Left ventricle myocardium inferior (tissue), 1 donor: Measurements from ENCODE around the gene CDC42BPG. TPM values are rescaled to one million over a fixed set of nuclear protein-coding genes. Genes with fewer than 3 reads are reported as not detected.

Experiments
- DNase-seq: peaks from one replicate; pipeline ENCODE4 v3.0.0-alpha.2; 2020
- H3K27ac ChIP-seq: fragments of 200-600 bp; replicated peaks from 2 replicates; pipeline ENCODE4 v1.8.0; 2021
- H3K27me3 ChIP-seq: fragments of 200-600 bp; 2 replicates; pipeline ENCODE4 v1.8.0; 2021; ENCODE audit warnings: low read depth
- H3K36me3 ChIP-seq: fragments of 200-600 bp; 2 replicates; pipeline ENCODE4 v1.8.0; 2021
- H3K4me1 ChIP-seq: fragments of 200-600 bp; 2 replicates; pipeline ENCODE4 v1.8.0; 2021
- H3K4me3 ChIP-seq: fragments of 200-600 bp; 2 replicates; pipeline ENCODE4 v1.8.0; 2021; ENCODE audit warnings: mild to moderate bottlenecking, moderate library complexity
- H3K9me3 ChIP-seq: fragments of 200-600 bp; replicated peaks from 2 replicates; pipeline ENCODE4 v1.8.0; 2021
- CTCF ChIP-seq: fragments of 200-600 bp; IDR thresholded peaks from 2 replicates; pipeline ENCODE4 v1.8.0; 2021; ENCODE audit warnings: antibody characterized with exemption, mild to moderate bottlenecking, borderline replicate concordance
- intact Hi-C: fragments of 100-400 bp; cut with micrococcal nuclease; formaldehyde crosslinking; loops from one replicate; pipeline ENCODE4 v1.11.0; 2022
- total RNA-seq: library from RNA; stranded (reverse); fragmentation: NEBNext Ultra II Directional; extraction: Animal tissue kit (Norgen Biotek cat#: 25700); gene quantifications from one replicate; pipeline ENCODE4 v1.2.1, GENCODE V29; 2021
- donor health status: DM: no; HTN: yes; CAD: no; lungs with severe emphysema.

Gene CDC42BPG
- total RNA-seq, 1 donor from 2014 or later, result 1.1 TPM

GRCh38 chr11:64864473-64865285 is 20.2 kb upstream of the CDC42BPG start:
- DNase-seq, result peak; percentile 75
- peaks cover 14% of the 10 kb centered on the region for H3K36me3 ChIP-seq
- H3K27ac ChIP-seq, result peak overlapping the region; percentile 93
- no peaks in the 10 kb centered on the region for H3K27me3 ChIP-seq
- no peak for TF ChIP-seq CTCF
- H3K9me3 ChIP-seq, result no peaks in the 10 kb centered on the region
- intact Hi-C loops, result no loop called here
- peak overlapping the region; percentile 49 for H3K4me3 ChIP-seq
- H3K4me1 ChIP-seq, result peaks cover 100% of the 10 kb centered on the region

- Histone ChIP-seq H3K36me3 (peaks cover 20% of the 10 kb centered on the region), H3K27ac (peak overlapping the region; percentile 93), H3K4me1 (peaks cover 100% of the 10 kb centered on the region), H3K9me3 (no peaks in the 10 kb centered on the region), H3K4me3 (peak overlapping the region; percentile 49), H3K27me3 (no peaks in the 10 kb centered on the region)
- DNase-seq, result no peak
- no peak for TF ChIP-seq CTCF
- intact Hi-C loops, result no loop called here
These were observed 19.7 kb upstream of the CDC42BPG start for GRCh38 chr11:64864135-64864472.

- intact Hi-C loops, result no loop called here
- H3K9me3 ChIP-seq, result no peaks in the 10 kb centered on the region
- no peak for DNase-seq
- peaks cover 100% of the 10 kb centered on the region for H3K4me1 ChIP-seq
- peak overlapping the region; percentile 93 for H3K27ac ChIP-seq
- H3K27me3 ChIP-seq, result no peaks in the 10 kb centered on the region
- H3K4me3 ChIP-seq, result peak overlapping the region; percentile 49
- no peak for TF ChIP-seq CTCF
- H3K36me3 ChIP-seq, result peaks cover 25% of the 10 kb centered on the region
These were observed 19.1 kb upstream of the CDC42BPG start for GRCh38 chr11:64863391-64864060.

- peaks cover 100% of the 10 kb centered on the region for H3K4me1 ChIP-seq
- no peaks in the 10 kb centered on the region for H3K9me3 ChIP-seq
- peak; percentile 77 for DNase-seq
- intact Hi-C loops, result no loop called here
- H3K36me3 ChIP-seq, result peaks cover 26% of the 10 kb centered on the region
- H3K27ac ChIP-seq, result peak overlapping the region; percentile 93
- H3K4me3 ChIP-seq, result peak overlapping the region; percentile 49
- no peak for TF ChIP-seq CTCF
- no peaks in the 10 kb centered on the region for H3K27me3 ChIP-seq
These were observed 18.5 kb upstream of the CDC42BPG start for GRCh38 chr11:64862987-64863390.

- H3K4me1 ChIP-seq, result peaks cover 100% of the 10 kb centered on the region
- peak overlapping the region; percentile 93 for H3K27ac ChIP-seq
These were observed 16.9 kb upstream of the CDC42BPG start for GRCh38 chr11:64861227-64861975.

More at GRCh38 chr11:64861227-64861975, 16.9 kb upstream of the CDC42BPG start:
- Histone ChIP-seq H3K27me3 (no peaks in the 10 kb centered on the region), H3K36me3 (peaks cover 31% of the 10 kb centered on the region), H3K9me3 (no peaks in the 10 kb centered on the region), H3K4me3 (no peak overlapping the region)
- no peak for TF ChIP-seq CTCF
- no peak for DNase-seq
- intact Hi-C loops, result no loop called here
